NT2/D1 (cell line): Measurements from ENCODE around the gene CFAP65.

Source experiments
- SUZ12 ChIP-seq: IDR thresholded peaks from 2 replicates; pipeline ENCODE4 v1.6.1; 2011; ENCODE audit not compliant: insufficient read length, insufficient read depth; ENCODE audit errors: extremely low read depth
- YY1 ChIP-seq: IDR thresholded peaks from 2 replicates; pipeline ENCODE4 v1.6.1; 2011; ENCODE audit not compliant: insufficient read length, insufficient read depth
- ZNF274 ChIP-seq: IDR thresholded peaks from 2 replicates; pipeline ENCODE4 v1.6.1; 2011; ENCODE audit warnings: mild to moderate bottlenecking, low read depth, low read length

DNA sequence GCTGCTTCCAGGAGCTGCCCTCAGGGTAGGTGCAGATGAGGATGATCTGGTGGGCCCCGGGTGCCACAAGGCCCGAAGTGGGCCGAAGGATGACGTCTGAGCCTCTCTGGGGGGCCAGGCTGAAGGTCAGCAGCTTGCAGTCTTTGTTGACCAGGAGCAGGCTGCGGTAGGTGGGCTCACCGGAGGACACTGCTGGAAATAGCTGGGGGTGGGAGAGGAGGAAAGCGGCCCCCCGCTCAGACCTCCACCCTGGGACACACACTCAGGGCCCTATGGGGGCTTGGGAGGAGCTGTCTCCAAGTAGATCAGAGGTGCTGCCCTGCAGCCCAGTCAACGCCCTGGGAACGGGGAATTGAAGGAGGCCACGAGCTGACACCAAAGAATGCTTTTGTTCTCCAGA, 17.3 kb downstream of the CFAP65 start:
- TF ChIP-seq ZNF274 (no peak), YY1 (no peak), SUZ12 (no peak)
